ENCODE measurements around the gene CYB5A. TPM values are rescaled to one million over a fixed set of nuclear protein-coding genes. Genes with fewer than 3 reads are reported as not detected.

Gene CYB5A
- total and polyA plus RNA-seq, 9 of the 15 experiments (the other 6 are each of a cell fraction or from before 2014, with no cell fraction given), result 11.9 to 22.6 (median 14.1) TPM

GRCh38 chr18:74242438-74243096 is 49.2 kb downstream of the CYB5A start (continued):
- TF ChIP-seq REST (IDR thresholded peaks at IDR 0.05; ENCODE audit: borderline replicate concordance), result peak; percentile 66; the same call in 1 of the 2 replicates
- no peak for TF ChIP-seq REST (CRISPR knock-in tag; IDR thresholded peaks at IDR 0.05; ENCODE audit: low read depth)
- TF ChIP-seq ZNF174 (CRISPR knock-in tag; IDR thresholded peaks at IDR 0.05), result no peak
- peak; percentile 88 for TF ChIP-seq CBFA2T3 (IDR thresholded peaks at IDR 0.05)
- TF ChIP-seq NRF1 (conservative IDR thresholded peaks at IDR 0.05 in 1 of 2, IDR thresholded peaks at IDR 0.05 in 1 of 2), result peak; percentile 33 to 40; a peak in 3 of 4 replicates
- TF ChIP-seq FOXK1 (CRISPR knock-in tag; IDR thresholded peaks at IDR 0.05; ENCODE audit: borderline replicate concordance), result no peak
- 0 out of 4 replicates have a peak, but pooled peaks of 1 of the 2 experiments have one; percentile 43 for TF ChIP-seq ZNF639 (CRISPR knock-in tag; conservative IDR thresholded peaks at IDR 0.05 in 1 of 2, IDR thresholded peaks at IDR 0.05 in 1 of 2)
- TF ChIP-seq CBFA2T2 (conservative IDR thresholded peaks at IDR 0.05), result peak; percentile 78
- peak; percentile 81; the same call in 1 of the 2 replicates for TF ChIP-seq SPI1 (IDR thresholded peaks at IDR 0.05; ENCODE audit: borderline replicate concordance, low read depth, low read length)
- TF ChIP-seq ATF1 (CRISPR knock-in tag; IDR thresholded peaks at IDR 0.05), result no peak
- TF ChIP-seq ATF1 (tag; IDR thresholded peaks at IDR 0.05), result peak; percentile 63
- TF ChIP-seq NFE2 (IDR thresholded peaks at IDR 0.05; ENCODE audit: low read depth), result peak; percentile 25; the same call in 1 of the 2 replicates
- peak; percentile 89 for TF ChIP-seq ESRRA (IDR thresholded peaks at IDR 0.05; ENCODE audit: borderline replicate concordance, low read depth)
- 0 out of 2 replicates have a peak, but pooled peaks have one; percentile 61 for TF ChIP-seq LEF1 (IDR thresholded peaks at IDR 0.05)
- no peak for TF ChIP-seq EWSR1 (IDR thresholded peaks at IDR 0.05; ENCODE audit: borderline replicate concordance, low read depth, partially characterized antibody)
- no peak for TF ChIP-seq CSDE1 (IDR thresholded peaks at IDR 0.05)
- peak; percentile 79 for TF ChIP-seq HMBOX1 (IDR thresholded peaks at IDR 0.05)
- no peak for TF ChIP-seq ZFPM2 (CRISPR knock-in tag; IDR thresholded peaks at IDR 0.05)
- peak in 1 of 2 experiments; percentile 86; a peak in 3 of 4 replicates for TF ChIP-seq RCOR1 (IDR thresholded peaks at IDR 0.05; ENCODE audit: borderline replicate concordance in 1 of 2, low read depth in 2 of 2, low read length in 2 of 2)
